ENCODE results near the gene TSPAN9.

DNA sequence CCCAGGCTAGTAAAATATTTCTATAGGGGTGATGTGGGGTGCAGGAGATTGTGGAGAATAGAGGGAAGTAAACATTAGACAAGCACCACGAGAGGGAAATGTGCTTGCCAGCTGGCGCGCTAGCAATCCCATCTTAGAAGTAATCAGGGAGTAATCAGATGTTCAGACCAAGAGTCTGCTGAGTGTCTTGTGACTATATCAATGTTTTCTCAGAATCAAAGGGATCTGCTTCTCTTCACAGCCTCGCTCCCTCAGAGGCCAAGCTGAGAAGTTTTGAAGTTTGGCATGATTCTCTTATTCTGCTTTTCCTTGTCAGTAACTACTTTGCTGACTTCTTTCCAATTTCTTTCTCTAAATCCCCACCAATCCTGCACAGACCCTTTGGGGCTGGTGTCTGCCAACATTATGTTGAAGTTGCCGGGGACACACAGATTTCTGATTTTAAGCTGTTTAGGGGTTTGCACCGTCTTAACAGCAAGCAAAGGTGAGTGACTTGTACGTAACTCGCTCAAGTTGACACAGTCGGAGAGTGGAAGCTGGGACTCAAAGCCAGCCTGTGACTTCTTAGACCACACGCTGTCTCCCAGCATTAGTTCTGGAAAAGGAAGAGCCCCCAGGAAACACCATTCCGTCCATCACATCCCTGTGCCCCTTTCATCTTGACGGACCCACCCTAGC, 22.0 kb upstream of the TSPAN9 start:
- TF ChIP-seq POLR3A (IDR thresholded peaks at IDR 0.05; ENCODE audit: borderline replicate concordance, extremely low read depth, insufficient read depth, insufficient read length) (no peak), HDGF (IDR thresholded peaks at IDR 0.05) (no peak), NFATC3 (IDR thresholded peaks at IDR 0.05) (no peak), CBFB (CRISPR knock-in tag; IDR thresholded peaks at IDR 0.05) (no peak), MEF2D (tag; conservative IDR thresholded peaks at IDR 0.05; ENCODE audit: low read depth) (no peak), NONO (IDR thresholded peaks at IDR 0.05; ENCODE audit: low read depth in 2 of 2, low read length in 1 of 2) (no peak)
- TF ChIP-seq, protein P1, sequence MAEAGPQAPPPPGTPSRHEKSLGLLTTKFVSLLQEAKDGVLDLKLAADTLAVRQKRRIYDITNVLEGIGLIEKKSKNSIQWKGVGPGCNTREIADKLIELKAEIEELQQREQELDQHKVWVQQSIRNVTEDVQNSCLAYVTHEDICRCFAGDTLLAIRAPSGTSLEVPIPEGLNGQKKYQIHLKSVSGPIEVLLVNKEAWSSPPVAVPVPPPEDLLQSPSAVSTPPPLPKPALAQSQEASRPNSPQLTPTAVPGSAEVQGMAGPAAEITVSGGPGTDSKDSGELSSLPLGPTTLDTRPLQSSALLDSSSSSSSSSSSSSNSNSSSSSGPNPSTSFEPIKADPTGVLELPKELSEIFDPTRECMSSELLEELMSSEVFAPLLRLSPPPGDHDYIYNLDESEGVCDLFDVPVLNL (CRISPR knock-in tag; IDR thresholded peaks at IDR 0.05; ENCODE audit: low read depth), result no peak
- TF ChIP-seq, protein P2, sequence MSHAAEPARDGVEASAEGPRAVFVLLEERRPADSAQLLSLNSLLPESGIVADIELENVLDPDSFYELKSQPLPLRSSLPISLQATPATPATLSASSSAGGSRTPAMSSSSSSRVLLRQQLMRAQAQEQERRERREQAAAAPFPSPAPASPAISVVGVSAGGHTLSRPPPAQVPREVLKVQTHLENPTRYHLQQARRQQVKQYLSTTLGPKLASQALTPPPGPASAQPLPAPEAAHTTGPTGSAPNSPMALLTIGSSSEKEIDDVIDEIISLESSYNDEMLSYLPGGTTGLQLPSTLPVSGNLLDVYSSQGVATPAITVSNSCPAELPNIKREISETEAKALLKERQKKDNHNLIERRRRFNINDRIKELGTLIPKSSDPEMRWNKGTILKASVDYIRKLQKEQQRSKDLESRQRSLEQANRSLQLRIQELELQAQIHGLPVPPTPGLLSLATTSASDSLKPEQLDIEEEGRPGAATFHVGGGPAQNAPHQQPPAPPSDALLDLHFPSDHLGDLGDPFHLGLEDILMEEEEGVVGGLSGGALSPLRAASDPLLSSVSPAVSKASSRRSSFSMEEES (CRISPR knock-in tag; IDR thresholded peaks at IDR 0.05), result no peak
- TF ChIP-seq, protein P3, sequence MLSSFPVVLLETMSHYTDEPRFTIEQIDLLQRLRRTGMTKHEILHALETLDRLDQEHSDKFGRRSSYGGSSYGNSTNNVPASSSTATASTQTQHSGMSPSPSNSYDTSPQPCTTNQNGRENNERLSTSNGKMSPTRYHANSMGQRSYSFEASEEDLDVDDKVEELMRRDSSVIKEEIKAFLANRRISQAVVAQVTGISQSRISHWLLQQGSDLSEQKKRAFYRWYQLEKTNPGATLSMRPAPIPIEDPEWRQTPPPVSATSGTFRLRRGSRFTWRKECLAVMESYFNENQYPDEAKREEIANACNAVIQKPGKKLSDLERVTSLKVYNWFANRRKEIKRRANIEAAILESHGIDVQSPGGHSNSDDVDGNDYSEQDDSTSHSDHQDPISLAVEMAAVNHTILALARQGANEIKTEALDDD (IDR thresholded peaks at IDR 0.05), result no peak
- TF ChIP-seq, protein P4, sequence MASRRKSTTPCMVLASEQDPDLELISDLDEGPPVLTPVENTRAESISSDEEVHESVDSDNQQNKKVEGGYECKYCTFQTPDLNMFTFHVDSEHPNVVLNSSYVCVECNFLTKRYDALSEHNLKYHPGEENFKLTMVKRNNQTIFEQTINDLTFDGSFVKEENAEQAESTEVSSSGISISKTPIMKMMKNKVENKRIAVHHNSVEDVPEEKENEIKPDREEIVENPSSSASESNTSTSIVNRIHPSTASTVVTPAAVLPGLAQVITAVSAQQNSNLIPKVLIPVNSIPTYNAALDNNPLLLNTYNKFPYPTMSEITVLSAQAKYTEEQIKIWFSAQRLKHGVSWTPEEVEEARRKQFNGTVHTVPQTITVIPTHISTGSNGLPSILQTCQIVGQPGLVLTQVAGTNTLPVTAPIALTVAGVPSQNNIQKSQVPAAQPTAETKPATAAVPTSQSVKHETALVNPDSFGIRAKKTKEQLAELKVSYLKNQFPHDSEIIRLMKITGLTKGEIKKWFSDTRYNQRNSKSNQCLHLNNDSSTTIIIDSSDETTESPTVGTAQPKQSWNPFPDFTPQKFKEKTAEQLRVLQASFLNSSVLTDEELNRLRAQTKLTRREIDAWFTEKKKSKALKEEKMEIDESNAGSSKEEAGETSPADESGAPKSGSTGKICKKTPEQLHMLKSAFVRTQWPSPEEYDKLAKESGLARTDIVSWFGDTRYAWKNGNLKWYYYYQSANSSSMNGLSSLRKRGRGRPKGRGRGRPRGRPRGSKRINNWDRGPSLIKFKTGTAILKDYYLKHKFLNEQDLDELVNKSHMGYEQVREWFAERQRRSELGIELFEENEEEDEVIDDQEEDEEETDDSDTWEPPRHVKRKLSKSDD (conservative IDR thresholded peaks at IDR 0.05; ENCODE audit: low read length), result no peak
- TF ChIP-seq, protein P5, sequence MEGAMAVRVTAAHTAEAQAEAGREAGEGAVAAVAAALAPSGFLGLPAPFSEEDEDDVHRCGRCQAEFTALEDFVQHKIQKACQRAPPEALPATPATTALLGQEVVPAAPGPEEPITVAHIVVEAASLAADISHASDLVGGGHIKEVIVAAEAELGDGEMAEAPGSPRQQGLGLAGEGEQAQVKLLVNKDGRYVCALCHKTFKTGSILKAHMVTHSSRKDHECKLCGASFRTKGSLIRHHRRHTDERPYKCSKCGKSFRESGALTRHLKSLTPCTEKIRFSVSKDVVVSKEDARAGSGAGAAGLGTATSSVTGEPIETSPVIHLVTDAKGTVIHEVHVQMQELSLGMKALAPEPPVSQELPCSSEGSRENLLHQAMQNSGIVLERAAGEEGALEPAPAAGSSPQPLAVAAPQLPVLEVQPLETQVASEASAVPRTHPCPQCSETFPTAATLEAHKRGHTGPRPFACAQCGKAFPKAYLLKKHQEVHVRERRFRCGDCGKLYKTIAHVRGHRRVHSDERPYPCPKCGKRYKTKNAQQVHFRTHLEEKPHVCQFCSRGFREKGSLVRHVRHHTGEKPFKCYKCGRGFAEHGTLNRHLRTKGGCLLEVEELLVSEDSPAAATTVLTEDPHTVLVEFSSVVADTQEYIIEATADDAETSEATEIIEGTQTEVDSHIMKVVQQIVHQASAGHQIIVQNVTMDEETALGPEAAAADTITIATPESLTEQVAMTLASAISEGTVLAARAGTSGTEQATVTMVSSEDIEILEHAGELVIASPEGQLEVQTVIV (CRISPR knock-in tag; IDR thresholded peaks at IDR 0.05; ENCODE audit: borderline replicate concordance), result no peak

Measured in K562 (cell line).